Transverse colon (tissue), 4 donors: ENCODE results near the gene NEK11. TPM values are rescaled to one million over a fixed set of nuclear protein-coding genes. Genes with fewer than 3 reads are reported as not detected.
"Not testable (repeated sequence)": the region's sequence is repeated elsewhere in the genome, so short reads cannot be mapped to it uniquely, and the experiment has no call there.

ENCODE experiments used
- DNase-seq: peaks from one replicate; pipeline ENCODE4 v3.0.0-alpha.2; 2019
- H3K27ac ChIP-seq, 4 donors: fragments of 200-600 bp; sonication (generic); 2 replicates each; pipeline ENCODE4 v1.5.1; 2016 to 2018; ENCODE audit warnings: inconsistent platforms in 4 of 4
- H3K27me3 ChIP-seq: fragments of 200-600 bp; sonication (generic); 2 replicates; pipeline ENCODE4 v1.5.1; 2017; ENCODE audit warnings: inconsistent platforms
- H3K36me3 ChIP-seq, 4 donors: fragments of 200-600 bp; sonication (generic); 2 replicates each; pipeline ENCODE4 v1.5.1; 2017 to 2019; ENCODE audit warnings: inconsistent platforms in 4 of 4
- H3K4me1 ChIP-seq, 4 donors: fragments of 200-600 bp; sonication (generic); 2 replicates each; pipeline ENCODE4 v1.5.1; 2017 to 2020; ENCODE audit warnings: inconsistent platforms in 4 of 4
- H3K4me3 ChIP-seq, 4 donors: fragments of 200-600 bp; sonication (generic); 1 replicate in 1 of 4; 2 replicates in 3 of 4; pipeline versions ENCODE4 v1.5.1 to v1.6.1; 2017 to 2019; ENCODE audit warnings: inconsistent platforms in 4 of 4
- H3K9me3 ChIP-seq, 2 donors: fragments of 200-600 bp; sonication (generic); 2 replicates each; pipeline ENCODE4 v1.5.1; 2017 to 2019; ENCODE audit warnings: inconsistent platforms in 2 of 2
- CTCF ChIP-seq, 5 experiments: fragments of 200-600 bp in 3 of 5; fragments of 450-650 bp in 2 of 5; sonication (generic) in 3 of 5; IDR thresholded peaks; 1 replicate in 2 of 5; 2 replicates in 3 of 5; pipeline ENCODE4 v1.5.1; 2016 to 2017; ENCODE audit warnings: antibody characterized with exemption in 5 of 5, inconsistent platforms in 3 of 5, mild to moderate bottlenecking in 2 of 5, moderate library complexity in 1 of 5
- EP300 ChIP-seq: sonication (generic); formaldehyde crosslinking; IDR thresholded peaks from one replicate; pipeline ENCODE4 v1.6.1; 2017; ENCODE audit warnings: antibody characterized with exemption, low read depth
- POLR2A ChIP-seq: fragments of 450-650 bp; IDR thresholded peaks from one replicate; pipeline ENCODE4 v1.6.1; 2016; ENCODE audit warnings: antibody characterized with exemption, mild to moderate bottlenecking, moderate library complexity
- POLR2AphosphoS5 ChIP-seq, 3 donors: sonication (generic); formaldehyde crosslinking; IDR thresholded peaks; one replicate each; pipeline ENCODE4 v1.6.1; 2016; ENCODE audit warnings: antibody characterized with exemption in 3 of 3
- WGBS, 2 donors: methylation state at CpG; one replicate each; pipeline ENCODE4 v1.1.5; 2018; ENCODE audit warnings: low coverage in 1 of 2; 5-methylcytosine and 5-hydroxymethylcytosine counted together
- in situ Hi-C, 4 donors: fragments of 200-750 bp; cut with MboI; loops; one replicate each; pipeline versions ENCODE4 v1.15.0 to v1.15.1; 2017; ENCODE audit warnings: low sequenced_read_pairs in 3 of 4, low pct_ligation_motif_present in 1 of 4, low pct_unique_long_range_greater_than_20kb in 1 of 4
- intact Hi-C: fragments of 100-400 bp; cut with DNase I; formaldehyde crosslinking; loops from one replicate; pipeline ENCODE4 v1.15.1; 2023; ENCODE audit warnings: low total_unique reads
- total RNA-seq, 4 donors: library from RNA; depleted of rRNA; stranded (reverse); fragments of >200 nt; gene quantifications; one replicate each; pipeline ENCODE4 v1.1.0, GENCODE V29; 2016

The NEK11 gene
- total RNA-seq, 4 donors from 2014 or later, result 4.6 to 12.3 (median 8.5) TPM

GRCh38 chr3:131380821-131381444, 354.3 kb downstream of the NEK11 start:
- Histone ChIP-seq H3K4me3 (peak overlapping the region; percentile 63 to 85 (median 75)), H3K4me1 (peaks cover 21 to 55% (median 32%) of the 10 kb centered on the region in 4 donors), H3K27ac (peak overlapping the region; percentile 87 to 95 (median 93))
- TF ChIP-seq POLR2A, result peak; percentile 96
- in situ Hi-C loops, result loop anchor here in 2 of 4 donors (25.0 kb wide), 2 partner anchors 344 to 619 kb away; partner anchors contain the start of genes ASTE1 (in 1 of the 2) and NEK11 (in 1 of the 2)
- 5 to 17% methylated on average over 7 to 16 of the region's 16 CpGs for WGBS, 2 donors
- DNase-seq, H3K27me3 ChIP-seq, H3K9me3 ChIP-seq, intact Hi-C loops, H3K36me3 ChIP-seq: not testable (repeated sequence)

GRCh38 chr3:131381445-131382291, 355.0 kb downstream of the NEK11 start, which contains the start of gene NUDT16:
NUDT16 (plus strand) TSS chr3:131381774; CDS start chr3:131381805, 31 bp downstream.
- Histone ChIP-seq H3K27me3 (no peaks in the 10 kb centered on the region), H3K4me3 (peak within 1 kb of the TSS; percentile 63 to 96 (median 82)), H3K9me3 (no peaks in the 10 kb centered on the region), H3K27ac (peak within 1 kb of the TSS; percentile 87 to 95 (median 93)), H3K36me3 (peaks cover 0 to 5% (median 0%) of the 10 kb centered on the region in 4 donors), H3K4me1 (peaks cover 23 to 62% (median 39%) of the 10 kb centered on the region in 4 donors)
- DNase-seq, result peak; percentile 100
- 0 to 1% methylated on average over 13 to 57 of the region's 73 CpGs for WGBS, 2 donors
- in situ Hi-C loops (loop anchor here in 2 of 4 donors (25.0 kb wide), 2 partner anchors 344 to 619 kb away; partner anchors contain the start of genes ASTE1 (in 1 of the 2) and NEK11 (in 1 of the 2)), intact Hi-C loops (no loop called here)
- peak; percentile 97 for TF ChIP-seq POLR2A
- no peak for TF ChIP-seq EP300
- TF ChIP-seq CTCF (IDR thresholded peaks at IDR 0.05), result peak in 1 of 5 experiments; percentile 19
- TF ChIP-seq POLR2AphosphoS5 (IDR thresholded peaks at IDR 0.05), result peak; percentile 95 to 98 (median 96)

- TF ChIP-seq EP300, result peak; percentile 59
- no peak for TF ChIP-seq POLR2A
- TF ChIP-seq POLR2AphosphoS5 (IDR thresholded peaks at IDR 0.05), result peak; percentile 36 to 69 (median 61)
- Histone ChIP-seq H3K27me3 (no peaks in the 10 kb centered on the region), H3K9me3 (no peaks in the 10 kb centered on the region), H3K36me3 (no peaks in the 10 kb centered on the region), H3K4me3 (no peak overlapping the region), H3K27ac (peak overlapping the region; percentile 70 to 83 (median 78)), H3K4me1 (peaks cover 16 to 64% (median 41%) of the 10 kb centered on the region in 4 donors)
- 28 to 29% methylated on average over 2 to 6 of the region's 6 CpGs for WGBS, 2 donors
- in situ Hi-C loops, result loop anchor here in 2 of 4 donors (25.0 kb wide), 2 partner anchors 349 to 624 kb away; partner anchors contain the start of genes ASTE1 (in 1 of the 2) and NEK11 (in 1 of the 2)
- peak; percentile 79 for DNase-seq
- intact Hi-C loops, result no loop called here
Measured at GRCh38 chr3:131386429-131387165, 359.9 kb downstream of the NEK11 start.

GRCh38 chr3:131387796-131388489, 361.3 kb downstream of the NEK11 start:
- 18 to 35% methylated on average over 1 of the region's 1 CpG for WGBS, 2 donors
- H3K36me3 ChIP-seq, result no peaks in the 10 kb centered on the region
- H3K27me3 ChIP-seq, result no peaks in the 10 kb centered on the region
- no peak for DNase-seq
- peaks cover 12 to 56% (median 34%) of the 10 kb centered on the region in 4 donors for H3K4me1 ChIP-seq
- no peak overlapping the region for H3K4me3 ChIP-seq
- H3K27ac ChIP-seq, result peak overlapping the region; percentile 70 to 83 (median 78)
- intact Hi-C loops, result no loop called here
- in situ Hi-C loops, result loop anchor here in 2 of 4 donors (25.0 kb wide), 2 partner anchors 351 to 626 kb away; partner anchors contain the start of genes ASTE1 (in 1 of the 2) and NEK11 (in 1 of the 2)
- H3K9me3 ChIP-seq, result no peaks in the 10 kb centered on the region
- TF ChIP-seq POLR2AphosphoS5 (IDR thresholded peaks at IDR 0.05), result no peak

- peak overlapping the region in 3 of 4 donors; percentile 75 to 83 (median 82) for H3K27ac ChIP-seq
- TF ChIP-seq POLR2A, result no peak
- no peak for TF ChIP-seq POLR2AphosphoS5 (IDR thresholded peaks at IDR 0.05)
- TF ChIP-seq EP300, result no peak
- TF ChIP-seq CTCF (IDR thresholded peaks at IDR 0.05), result no peak
- DNase-seq, result no peak
- no peaks in the 10 kb centered on the region for H3K9me3 ChIP-seq
- 50 to 88% methylated on average over 2 of the region's 2 CpGs for WGBS, 2 donors
- no peaks in the 10 kb centered on the region for H3K27me3 ChIP-seq
- no peak overlapping the region for H3K4me3 ChIP-seq
- no peaks in the 10 kb centered on the region for H3K36me3 ChIP-seq
- intact Hi-C loops, result no loop called here
- peaks cover 9 to 51% (median 32%) of the 10 kb centered on the region in 4 donors for H3K4me1 ChIP-seq
- in situ Hi-C loops, result loop anchor here in 2 of 4 donors (25.0 kb wide), 2 partner anchors 351 to 626 kb away; partner anchors contain the start of genes ASTE1 (in 1 of the 2) and NEK11 (in 1 of the 2)
Measured at GRCh38 chr3:131388490-131388799, 361.8 kb downstream of the NEK11 start.
